Dermis blood vessel endothelial cell (primary cell): Measurements from ENCODE around the gene COL8A2. TPM values are rescaled to one million over a fixed set of nuclear protein-coding genes. Genes with fewer than 3 reads are reported as not detected.

Experiments used
- DNase-seq: peaks from one replicate; pipeline ENCODE4 v3.0.0; 2010
- total RNA-seq: library from RNA; depleted of rRNA; stranded (reverse); fragments of >200 nt; gene quantifications from 2 replicates; pipeline ENCODE4 v1.2.3, GENCODE V29; 2014

Gene COL8A2
- total RNA-seq, 1 donor from 2014 or later: 3.2 TPM

DNA sequence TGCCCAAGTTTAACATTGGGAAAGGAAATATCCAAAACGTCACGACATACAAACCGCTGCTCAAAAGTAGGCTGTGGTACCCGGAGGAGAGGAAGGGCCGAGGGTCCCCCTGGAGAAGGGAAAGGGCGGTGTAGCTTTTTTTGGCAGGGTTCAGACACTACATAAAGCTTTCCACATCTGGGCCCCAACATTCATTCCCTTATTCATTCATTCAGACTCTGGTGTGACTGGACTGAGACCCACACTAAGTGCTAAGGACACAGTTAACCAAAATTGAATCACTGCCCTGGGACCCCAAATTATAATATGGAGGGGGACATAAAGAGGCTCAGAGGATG, 10.3 kb upstream of the COL8A2 start:
- DNase-seq: no peak

DNA sequence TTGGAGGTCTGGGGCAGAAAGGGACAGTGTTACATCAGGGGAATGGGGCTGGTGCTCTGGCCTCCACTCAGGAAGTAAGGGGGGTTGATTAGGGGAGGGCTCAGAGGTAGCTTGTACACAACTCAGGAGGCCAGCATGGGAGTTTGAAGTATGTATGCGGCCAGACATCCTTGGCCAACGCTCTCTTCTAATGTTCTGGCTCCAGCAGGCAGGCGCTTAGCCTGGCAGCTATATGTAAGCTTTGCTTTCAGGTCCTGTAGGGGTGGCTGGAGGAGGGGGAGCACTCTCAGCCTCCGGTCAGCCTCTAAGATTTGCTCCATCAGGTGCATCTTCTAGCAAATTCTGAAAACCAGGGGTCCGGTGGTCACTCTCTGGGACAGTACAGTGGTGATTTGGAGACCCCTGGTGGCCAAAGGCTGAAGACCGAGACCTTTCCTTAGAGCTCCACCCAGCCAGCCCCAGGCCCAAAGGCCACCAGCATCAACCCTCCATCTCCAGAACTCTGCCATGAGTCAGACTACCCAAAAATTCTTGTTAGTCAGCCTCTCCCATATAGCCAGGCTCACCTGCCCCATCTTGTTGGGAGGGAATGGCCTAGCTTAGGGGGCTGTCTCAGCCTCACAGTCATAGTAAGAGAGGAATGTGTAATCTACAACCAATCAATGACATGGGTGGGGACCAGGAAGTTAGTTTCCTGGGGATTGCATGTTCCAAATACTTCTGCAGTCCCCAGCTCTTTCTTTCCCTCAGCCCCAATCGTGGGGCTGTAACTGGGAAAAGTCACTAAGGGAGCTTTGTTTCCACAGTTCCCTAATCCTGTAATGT, 9.7 kb upstream of the COL8A2 start:
- peak; percentile 72 for DNase-seq

GRCh38 chr1:36134031-36134430, 9.0 kb upstream of the COL8A2 start:
- DNase-seq: no peak

DNA sequence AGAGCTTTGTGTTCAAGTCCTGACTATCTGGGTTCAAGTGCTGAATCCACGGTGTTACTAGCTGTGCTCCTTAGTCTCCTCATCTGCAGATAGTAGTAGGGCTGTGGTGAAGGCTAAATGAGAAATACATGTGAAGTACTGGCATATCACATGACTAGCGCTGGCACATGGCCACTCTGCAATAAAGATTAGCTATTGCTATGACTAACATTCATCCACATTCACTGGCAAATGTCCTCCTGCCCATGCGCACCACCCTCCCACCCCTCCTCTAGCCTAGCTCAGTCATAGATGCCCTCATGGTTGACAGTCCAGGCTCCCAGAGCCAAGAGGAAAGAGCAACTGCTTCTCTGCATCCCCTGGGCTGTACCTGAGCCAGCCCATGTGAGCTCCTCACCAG, 8.5 kb upstream of the COL8A2 start:
- DNase-seq: peak; percentile 83

DNA sequence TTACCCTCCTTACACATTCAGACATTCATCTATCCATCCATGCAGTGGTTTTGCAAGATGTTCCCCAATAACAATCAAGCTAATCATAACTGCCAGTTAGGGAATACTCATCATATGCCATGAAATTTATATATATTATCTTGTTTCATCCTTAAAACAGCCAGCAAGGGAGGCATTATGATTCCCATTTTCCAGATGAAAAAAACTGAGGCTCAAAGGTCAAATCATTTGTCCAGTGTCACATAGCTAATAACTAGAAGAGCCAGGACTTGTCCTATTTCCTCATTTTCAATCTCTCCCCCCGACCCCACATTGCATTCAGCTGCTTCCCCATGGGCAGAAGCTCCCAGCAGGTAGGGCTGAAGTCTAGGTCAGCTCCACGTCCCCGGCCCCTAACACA, 7.0 kb upstream of the COL8A2 start:
- no peak for DNase-seq

- no peak for DNase-seq
These were observed 3.8 kb upstream of the COL8A2 start for GRCh38 chr1:36128905-36129206.

DNA sequence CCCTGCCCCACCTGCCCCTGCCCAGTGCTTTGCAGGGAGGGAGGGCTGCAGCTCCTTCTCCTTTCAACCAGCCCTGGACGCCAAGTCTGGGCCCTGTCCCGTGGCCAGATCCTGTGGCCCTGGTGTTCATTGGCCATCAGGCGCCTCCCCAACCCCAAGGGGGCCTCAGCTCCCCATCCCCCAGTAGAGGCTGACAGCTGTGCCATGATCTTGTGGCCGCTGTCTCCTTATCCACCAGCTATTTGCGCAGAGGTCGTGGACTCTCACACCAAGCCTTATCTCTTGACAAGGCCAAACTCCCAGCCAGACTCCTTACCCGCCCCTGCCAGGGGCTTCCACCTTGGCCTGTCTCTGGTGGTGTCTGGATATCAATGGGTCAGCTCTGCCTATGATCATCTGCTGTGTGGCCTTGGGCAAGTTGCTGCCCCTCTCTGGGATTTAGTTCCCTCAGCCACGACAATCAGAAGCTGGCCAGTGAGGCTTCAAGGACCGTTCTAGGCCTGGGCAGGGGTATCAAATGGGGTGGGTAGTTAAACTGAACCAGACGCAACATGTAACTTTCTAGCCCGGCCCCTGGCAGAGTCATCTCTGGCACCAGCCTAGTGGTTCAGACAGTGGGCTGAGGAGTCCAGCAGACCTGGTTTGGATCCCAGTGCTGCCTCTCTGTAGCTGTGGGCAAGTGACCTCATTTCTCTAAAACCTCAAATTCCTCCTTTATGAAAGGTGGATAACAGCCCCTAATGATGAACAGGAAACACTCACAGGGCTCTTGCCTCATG, 3.3 kb upstream of the COL8A2 start:
- no peak for DNase-seq

DNA sequence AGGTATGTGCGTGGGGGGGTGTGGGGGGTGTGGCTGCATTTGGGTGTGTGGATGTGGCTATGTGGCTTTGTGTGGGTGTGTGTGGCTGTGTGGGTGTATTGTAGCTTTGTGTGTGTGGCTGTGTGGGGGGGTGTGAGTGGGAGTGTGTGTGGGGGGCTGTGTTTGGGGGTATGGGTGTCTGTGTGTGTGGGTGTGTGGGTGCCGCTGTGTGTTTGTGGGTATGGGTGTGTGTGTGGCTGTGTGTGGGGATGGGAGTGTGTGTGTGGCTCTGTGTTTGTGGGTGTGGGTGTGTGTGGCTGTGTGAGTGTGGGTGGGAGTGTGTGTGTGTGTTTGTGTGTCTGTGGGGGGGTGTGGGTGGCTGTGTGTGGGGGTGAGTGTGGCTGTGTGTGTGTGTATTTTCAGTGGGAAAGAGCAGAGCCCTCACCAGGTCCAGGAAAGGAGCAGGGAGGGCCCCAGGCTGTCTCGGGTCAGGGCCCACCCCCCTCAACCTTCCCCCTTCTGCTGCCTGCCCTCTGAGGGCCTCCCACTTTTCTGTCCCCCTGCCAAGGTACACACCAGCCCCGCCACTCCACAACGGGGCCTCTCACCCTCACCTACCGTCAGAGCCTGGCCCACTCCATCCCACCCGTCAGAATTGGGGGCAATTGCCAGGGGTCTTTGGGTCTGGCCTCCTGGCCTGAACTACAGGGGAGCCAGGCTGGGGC, 1.9 kb upstream of the COL8A2 start:
- no peak for DNase-seq

DNA sequence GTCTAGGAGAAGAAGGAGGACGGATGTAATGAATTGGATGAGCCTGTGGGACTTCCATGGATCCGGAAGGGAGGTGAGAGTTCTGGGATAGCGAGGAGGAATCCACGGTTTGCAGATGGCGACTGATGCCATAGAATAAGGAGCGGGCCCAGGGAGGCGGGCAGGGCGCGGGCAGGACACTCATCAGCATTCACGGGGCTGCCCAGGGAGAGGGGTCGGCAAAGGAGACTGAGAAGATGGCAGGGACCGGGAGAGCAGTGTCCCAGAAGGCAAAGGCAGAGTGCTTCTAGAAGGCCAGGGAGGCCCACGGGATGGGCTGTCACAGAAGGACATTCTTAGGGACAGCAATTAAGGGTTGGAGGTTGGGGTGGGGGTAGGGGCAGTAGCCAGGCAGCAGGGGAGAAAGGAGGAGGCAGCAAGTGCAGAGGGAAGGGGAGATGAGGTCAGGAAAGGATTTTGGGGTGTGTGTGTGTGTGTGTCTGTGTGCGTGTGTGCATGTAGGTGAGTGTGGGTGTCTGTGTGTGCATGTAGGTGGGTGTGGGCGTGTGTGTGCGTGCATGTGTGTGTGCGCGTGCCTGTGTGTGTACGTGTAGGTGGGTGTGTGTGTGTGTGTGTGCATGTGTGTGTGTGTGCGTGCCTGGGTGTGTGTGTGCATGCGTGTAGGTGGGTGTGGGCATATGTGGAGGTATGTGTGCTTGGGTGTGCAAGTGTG, 1.1 kb upstream of the COL8A2 start:
- no peak for DNase-seq

- no peak for DNase-seq
These were observed 456 bp downstream of the COL8A2 start for GRCh38 chr1:36124404-36125128.

DNA sequence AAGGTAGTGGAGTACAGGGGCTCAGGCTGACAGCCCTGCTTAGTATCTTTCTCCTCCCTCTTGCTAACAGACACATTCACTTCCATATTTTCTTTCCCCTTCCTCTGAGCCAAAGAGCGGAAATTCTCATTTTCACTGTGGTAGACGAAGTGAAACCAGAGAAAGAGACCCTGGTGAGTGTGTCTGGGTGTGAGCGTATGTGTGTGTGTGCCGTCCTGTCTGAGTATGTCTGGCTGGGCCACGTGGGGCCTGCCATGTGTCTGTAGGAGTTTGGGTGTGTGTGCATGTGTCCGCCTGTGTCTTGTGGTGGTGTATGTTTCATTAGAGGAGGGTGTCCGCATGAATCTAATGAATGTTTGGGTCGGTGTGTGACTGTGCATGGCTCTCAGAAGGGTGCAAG, 1.7 kb downstream of the COL8A2 start:
- no peak for DNase-seq

- DNase-seq: no peak
These were observed 2.7 kb downstream of the COL8A2 start for GRCh38 chr1:36122062-36123030.

GRCh38 chr1:36119456-36119855, 5.6 kb downstream of the COL8A2 start:
- DNase-seq: no peak

- DNase-seq: no peak
These were observed 6.4 kb downstream of the COL8A2 start for GRCh38 chr1:36118447-36119204.

- no peak for DNase-seq
These were observed 8.1 kb downstream of the COL8A2 start for GRCh38 chr1:36116901-36117300.

DNA sequence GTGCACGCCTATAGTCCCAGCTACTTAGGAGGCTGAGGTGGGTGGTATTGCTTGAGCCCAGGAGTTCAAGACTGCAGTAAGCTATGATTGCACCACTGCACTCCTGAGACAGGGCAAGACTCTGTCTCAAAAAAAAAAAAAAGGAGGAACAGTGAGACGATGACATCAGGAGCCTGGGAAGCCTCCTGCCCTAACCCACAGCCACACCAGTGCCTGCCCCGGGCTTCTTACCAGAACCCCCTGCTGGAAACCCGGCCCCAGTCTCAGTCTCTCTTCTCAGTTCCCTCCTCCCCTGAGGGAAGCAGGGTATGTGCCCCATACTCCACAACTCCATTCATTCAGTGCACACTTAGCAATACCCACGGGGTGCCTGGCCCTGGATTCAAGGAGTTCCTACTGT, 9.1 kb downstream of the COL8A2 start:
- DNase-seq: no peak

DNA sequence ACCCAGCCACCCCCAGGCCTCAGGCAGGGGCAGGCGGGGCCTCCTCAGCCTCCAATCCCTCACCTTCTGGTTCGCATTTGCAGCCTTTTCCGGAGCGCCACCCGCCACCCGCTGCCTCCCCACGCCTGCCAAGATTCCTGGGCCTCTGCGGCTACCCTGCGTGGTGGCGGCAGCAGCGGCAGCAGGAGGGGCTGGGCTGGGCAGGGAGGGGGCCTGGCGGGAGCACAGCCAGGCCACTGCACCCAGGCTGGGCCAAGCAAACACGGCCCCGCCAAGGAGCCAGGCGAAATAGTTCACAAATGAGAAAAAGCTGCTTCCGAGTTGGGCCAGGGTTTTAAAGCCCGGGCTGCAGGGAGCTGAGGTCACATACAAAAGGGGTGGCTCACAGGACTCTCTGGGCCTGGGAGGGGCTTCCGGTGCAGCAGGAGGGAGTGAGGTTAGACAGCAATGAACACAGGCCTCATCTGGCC, 9.8 kb downstream of the COL8A2 start:
- no peak for DNase-seq

- no peak for DNase-seq
These were observed 10.7 kb downstream of the COL8A2 start for GRCh38 chr1:36114371-36114770.

DNA sequence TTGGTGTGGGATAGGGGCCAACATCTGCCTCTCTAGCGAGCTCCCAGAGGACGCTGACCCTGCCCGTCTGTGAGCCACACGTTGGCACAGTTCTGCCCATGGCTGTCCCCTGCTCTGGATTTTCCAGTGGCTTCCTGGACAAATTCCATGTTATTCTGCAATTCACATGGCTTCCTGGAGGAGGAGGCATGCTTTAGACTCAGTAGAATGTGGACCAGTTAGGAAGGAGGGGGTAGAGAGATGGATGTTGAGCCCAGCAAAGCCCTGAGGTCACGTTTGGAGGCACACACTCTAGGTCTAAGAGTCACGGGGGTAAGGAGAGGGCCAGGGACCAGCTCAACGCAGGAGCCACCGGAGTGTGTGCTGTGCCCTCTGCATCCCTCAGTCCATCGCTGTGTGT, 12.2 kb downstream of the COL8A2 start:
- DNase-seq: no peak

- DNase-seq: no peak
These were observed 13.9 kb downstream of the COL8A2 start for GRCh38 chr1:36111151-36111550.
